Fibroblast of lung (primary cell): ENCODE measurements around the gene RNFT2.
A peak's percentile ranks its signal among the peaks of the same experiment; 100 is the strongest.

Source experiments
- CTCF ChIP-seq, 2 donors: IDR thresholded peaks in 1 of 2; conservative IDR thresholded peaks in 1 of 2; 1 replicate in 1 of 2; 2 replicates in 1 of 2; pipeline ENCODE4 v1.5.1; 2011 to 2012; ENCODE audit warnings: low read length in 2 of 2, control low read depth in 1 of 2, inconsistent platforms in 1 of 2, low read depth in 1 of 2, mild to moderate bottlenecking in 1 of 2
- EZH2 ChIP-seq: IDR thresholded peaks from 2 replicates; pipeline ENCODE4 v1.5.1; 2012; ENCODE audit warnings: low read length, control low read depth, mild to moderate bottlenecking; ENCODE audit errors: missing control alignments

GRCh38 chr12:116882742-116883141, 144.6 kb downstream of the RNFT2 start:
- TF ChIP-seq CTCF (conservative IDR thresholded peaks at IDR 0.05 in 1 of 2, IDR thresholded peaks at IDR 0.05 in 1 of 2; ENCODE audit: low read depth in 1 of 2, low read length in 2 of 2) = peak; percentile 25 to 30
- no peak for TF ChIP-seq EZH2
